Vagina (tissue), 2 donors: ENCODE measurements around the gene C7orf57.

ENCODE experiments used
- CTCF ChIP-seq, 3 experiments: fragments of 450-650 bp in 2 of 3; fragments of 200-600 bp in 1 of 3; sonication (generic) in 1 of 3; IDR thresholded peaks; one replicate each; pipeline ENCODE4 v1.5.1; 2017 to 2019; ENCODE audit warnings: antibody characterized with exemption in 3 of 3, mild to moderate bottlenecking in 2 of 3, moderate library complexity in 2 of 3
- POLR2A ChIP-seq, 2 donors: fragments of 450-650 bp; IDR thresholded peaks; one replicate each; pipeline ENCODE4 v1.6.1; 2017; ENCODE audit warnings: antibody characterized with exemption in 2 of 2, mild to moderate bottlenecking in 2 of 2, moderate library complexity in 2 of 2
- POLR2AphosphoS5 ChIP-seq, 2 donors: sonication (generic); formaldehyde crosslinking; IDR thresholded peaks; one replicate each; pipeline ENCODE4 v1.9.0; 2017; ENCODE audit warnings: antibody characterized with exemption in 2 of 2, mild to moderate bottlenecking in 2 of 2, low read depth in 1 of 2; ENCODE audit not compliant: insufficient read depth in 1 of 2

- TF ChIP-seq POLR2A (IDR thresholded peaks at IDR 0.05) (no peak), CTCF (IDR thresholded peaks at IDR 0.05) (no peak), POLR2AphosphoS5 (IDR thresholded peaks at IDR 0.05; ENCODE audit: insufficient read depth in 1 of 2, low read depth in 1 of 2) (no peak)
These were observed 11.1 kb downstream of the C7orf57 start for GRCh38 chr7:48046458-48046857.
